Measurements from ENCODE around the gene NRAP.

- TF ChIP-seq CTCF (IDR thresholded peaks at IDR 0.05; ENCODE audit: poor library complexity): no peak
- TF ChIP-seq EZH2 (IDR thresholded peaks at IDR 0.05; ENCODE audit: borderline replicate concordance): no peak
- no peak for TF ChIP-seq EZH2phosphoT487 (IDR thresholded peaks at IDR 0.05; ENCODE audit: low read depth, severe bottlenecking, unreplicated experiment)
Measured at GRCh38 chr10:113592380-113592779, 71.5 kb downstream of the NRAP start.

Data from hepatocyte (in vitro differentiated cells).